PC-9 (cell line): ENCODE measurements around the gene C8G.

Experiments
- EZH2 ChIP-seq: fragments of 200-600 bp; sonication (generic); IDR thresholded peaks from 2 replicates; pipeline ENCODE4 v1.8.0; 2017; ENCODE audit warnings: antibody characterized with exemption, low read depth
- TF ChIP-seq, protein P1 (sequence below): fragments of 200-600 bp; sonication (generic); conservative IDR thresholded peaks from 2 replicates; pipeline ENCODE4 v1.6.1; 2017; ENCODE audit warnings: mixed run types, antibody characterized with exemption, mild to moderate bottlenecking, moderate library complexity

- TF ChIP-seq, protein P1, sequence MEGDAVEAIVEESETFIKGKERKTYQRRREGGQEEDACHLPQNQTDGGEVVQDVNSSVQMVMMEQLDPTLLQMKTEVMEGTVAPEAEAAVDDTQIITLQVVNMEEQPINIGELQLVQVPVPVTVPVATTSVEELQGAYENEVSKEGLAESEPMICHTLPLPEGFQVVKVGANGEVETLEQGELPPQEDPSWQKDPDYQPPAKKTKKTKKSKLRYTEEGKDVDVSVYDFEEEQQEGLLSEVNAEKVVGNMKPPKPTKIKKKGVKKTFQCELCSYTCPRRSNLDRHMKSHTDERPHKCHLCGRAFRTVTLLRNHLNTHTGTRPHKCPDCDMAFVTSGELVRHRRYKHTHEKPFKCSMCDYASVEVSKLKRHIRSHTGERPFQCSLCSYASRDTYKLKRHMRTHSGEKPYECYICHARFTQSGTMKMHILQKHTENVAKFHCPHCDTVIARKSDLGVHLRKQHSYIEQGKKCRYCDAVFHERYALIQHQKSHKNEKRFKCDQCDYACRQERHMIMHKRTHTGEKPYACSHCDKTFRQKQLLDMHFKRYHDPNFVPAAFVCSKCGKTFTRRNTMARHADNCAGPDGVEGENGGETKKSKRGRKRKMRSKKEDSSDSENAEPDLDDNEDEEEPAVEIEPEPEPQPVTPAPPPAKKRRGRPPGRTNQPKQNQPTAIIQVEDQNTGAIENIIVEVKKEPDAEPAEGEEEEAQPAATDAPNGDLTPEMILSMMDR = no peak
- TF ChIP-seq EZH2 = no peak
Observed at GRCh38 chr9:136969774-136970173, 24.7 kb downstream of the C8G start.
